Breast epithelium (tissue), 4 donors: ENCODE measurements around the gene TRIM31. TPM values are rescaled to one million over a fixed set of nuclear protein-coding genes. Genes with fewer than 3 reads are reported as not detected.

Experiments used
- DNase-seq, 2 donors: peaks; one replicate each; pipeline ENCODE4 v3.0.0-alpha.2; 2019; ENCODE audit warnings: low spot score in 2 of 2
- H3K27ac ChIP-seq, 2 donors: fragments of 200-600 bp; sonication (generic) in 1 of 2; one replicate each; pipeline ENCODE4 v1.5.1; 2016 to 2019; ENCODE audit warnings: mild to moderate bottlenecking in 1 of 2
- H3K27me3 ChIP-seq, 2 donors: fragments of 200-600 bp; sonication (generic) in 1 of 2; one replicate each; pipeline versions ENCODE4 v1.5.1 to v1.6.0; 2017 to 2019; ENCODE audit warnings: control low read depth in 1 of 2, mild to moderate bottlenecking in 1 of 2
- H3K36me3 ChIP-seq: fragments of 200-600 bp; one replicate; pipeline ENCODE4 v1.5.1; 2019
- H3K4me1 ChIP-seq, 2 donors: fragments of 200-600 bp; sonication (generic); one replicate each; pipeline ENCODE4 v1.5.1; 2016 to 2019; ENCODE audit warnings: control low read depth in 1 of 2
- H3K4me3 ChIP-seq, 3 donors: fragments of 200-600 bp; sonication (generic); 1 replicate in 2 of 3; 2 replicates in 1 of 3; pipeline ENCODE4 v1.5.1; 2016 to 2019; ENCODE audit warnings: mild to moderate bottlenecking in 3 of 3, moderate library complexity in 2 of 3
- H3K9me3 ChIP-seq, 2 donors: fragments of 200-600 bp; sonication (generic) in 1 of 2; one replicate each; pipeline ENCODE4 v1.5.1; 2016 to 2019; ENCODE audit warnings: control low read depth in 1 of 2
- POLR2A ChIP-seq: fragments of 450-650 bp; IDR thresholded peaks from one replicate; pipeline ENCODE4 v1.6.1; 2016; ENCODE audit warnings: antibody characterized with exemption, mild to moderate bottlenecking, moderate library complexity
- POLR2AphosphoS5 ChIP-seq, 3 donors: sonication (generic); formaldehyde crosslinking; IDR thresholded peaks; one replicate each; pipeline ENCODE4 v1.6.1; 2017; ENCODE audit warnings: antibody characterized with exemption in 3 of 3
- intact Hi-C: fragments of 100-400 bp; cut with DNase I; formaldehyde crosslinking; loops from one replicate; pipeline ENCODE4 v1.15.1; 2023; ENCODE audit warnings: low total_unique reads
- total RNA-seq, 3 donors: library from RNA; depleted of rRNA; stranded (reverse); fragments of >200 nt; gene quantifications; one replicate each; pipeline ENCODE4 v1.1.0, GENCODE V29; 2016
- TF ChIP-seq, protein P1 (sequence below), 3 donors: fragments of 450-650 bp; IDR thresholded peaks; one replicate each; pipeline ENCODE4 v1.5.1; 2016 to 2017; ENCODE audit warnings: antibody characterized with exemption in 3 of 3, mild to moderate bottlenecking in 3 of 3, moderate library complexity in 3 of 3

TRIM31 gene
- total RNA-seq, 3 donors from 2014 or later: 3.3 TPM; not detected in 2

DNA sequence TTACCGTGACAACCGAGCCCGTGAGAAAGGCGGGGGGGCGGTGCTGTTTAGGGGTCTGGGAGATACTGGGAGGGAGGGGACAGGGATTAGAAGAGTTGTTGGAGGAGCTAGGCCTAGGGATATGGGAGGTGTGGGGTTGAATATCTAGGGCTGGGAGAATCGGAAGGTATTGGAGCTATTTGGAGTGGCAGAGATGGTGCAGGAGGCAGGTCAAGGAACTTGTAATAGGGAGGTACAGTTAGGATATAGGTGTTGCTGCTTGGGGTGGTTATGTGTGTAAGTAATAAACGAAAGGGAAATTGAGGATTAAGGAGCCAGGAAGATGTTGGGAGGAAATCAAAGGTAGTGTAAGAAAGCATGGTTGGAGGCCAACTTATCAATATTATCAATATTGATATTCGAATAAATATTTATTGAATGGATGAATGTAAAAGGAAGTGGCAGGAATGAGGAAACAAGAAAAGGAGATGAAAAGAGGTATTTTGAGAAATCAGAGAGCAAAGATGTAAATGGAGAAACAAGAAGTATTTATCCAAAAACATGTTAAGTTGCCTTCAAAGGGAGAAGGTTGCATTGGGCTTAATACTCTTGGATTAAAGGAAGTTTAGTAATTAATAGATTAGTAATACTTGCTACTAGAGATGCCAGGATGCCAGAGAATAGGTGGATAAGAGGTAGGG is 45.3 kb downstream of the TRIM31 start:
- peaks cover 3 to 7% of the 10 kb centered on the region in 2 donors for H3K4me1 ChIP-seq
- H3K27me3 ChIP-seq: no peaks in the 10 kb centered on the region
- TF ChIP-seq POLR2AphosphoS5 (IDR thresholded peaks at IDR 0.05): no peak
- no peak for TF ChIP-seq POLR2A
- TF ChIP-seq, protein P1, sequence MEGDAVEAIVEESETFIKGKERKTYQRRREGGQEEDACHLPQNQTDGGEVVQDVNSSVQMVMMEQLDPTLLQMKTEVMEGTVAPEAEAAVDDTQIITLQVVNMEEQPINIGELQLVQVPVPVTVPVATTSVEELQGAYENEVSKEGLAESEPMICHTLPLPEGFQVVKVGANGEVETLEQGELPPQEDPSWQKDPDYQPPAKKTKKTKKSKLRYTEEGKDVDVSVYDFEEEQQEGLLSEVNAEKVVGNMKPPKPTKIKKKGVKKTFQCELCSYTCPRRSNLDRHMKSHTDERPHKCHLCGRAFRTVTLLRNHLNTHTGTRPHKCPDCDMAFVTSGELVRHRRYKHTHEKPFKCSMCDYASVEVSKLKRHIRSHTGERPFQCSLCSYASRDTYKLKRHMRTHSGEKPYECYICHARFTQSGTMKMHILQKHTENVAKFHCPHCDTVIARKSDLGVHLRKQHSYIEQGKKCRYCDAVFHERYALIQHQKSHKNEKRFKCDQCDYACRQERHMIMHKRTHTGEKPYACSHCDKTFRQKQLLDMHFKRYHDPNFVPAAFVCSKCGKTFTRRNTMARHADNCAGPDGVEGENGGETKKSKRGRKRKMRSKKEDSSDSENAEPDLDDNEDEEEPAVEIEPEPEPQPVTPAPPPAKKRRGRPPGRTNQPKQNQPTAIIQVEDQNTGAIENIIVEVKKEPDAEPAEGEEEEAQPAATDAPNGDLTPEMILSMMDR (IDR thresholded peaks at IDR 0.05): no peak
- H3K36me3 ChIP-seq: no peaks in the 10 kb centered on the region
- no peak for DNase-seq
- intact Hi-C loops: no loop called here
- no peaks in the 10 kb centered on the region for H3K9me3 ChIP-seq
- H3K4me3 ChIP-seq: peak overlapping the region; percentile 65 to 82 (median 68)
- H3K27ac ChIP-seq: peak overlapping the region; percentile 95 to 96

DNA sequence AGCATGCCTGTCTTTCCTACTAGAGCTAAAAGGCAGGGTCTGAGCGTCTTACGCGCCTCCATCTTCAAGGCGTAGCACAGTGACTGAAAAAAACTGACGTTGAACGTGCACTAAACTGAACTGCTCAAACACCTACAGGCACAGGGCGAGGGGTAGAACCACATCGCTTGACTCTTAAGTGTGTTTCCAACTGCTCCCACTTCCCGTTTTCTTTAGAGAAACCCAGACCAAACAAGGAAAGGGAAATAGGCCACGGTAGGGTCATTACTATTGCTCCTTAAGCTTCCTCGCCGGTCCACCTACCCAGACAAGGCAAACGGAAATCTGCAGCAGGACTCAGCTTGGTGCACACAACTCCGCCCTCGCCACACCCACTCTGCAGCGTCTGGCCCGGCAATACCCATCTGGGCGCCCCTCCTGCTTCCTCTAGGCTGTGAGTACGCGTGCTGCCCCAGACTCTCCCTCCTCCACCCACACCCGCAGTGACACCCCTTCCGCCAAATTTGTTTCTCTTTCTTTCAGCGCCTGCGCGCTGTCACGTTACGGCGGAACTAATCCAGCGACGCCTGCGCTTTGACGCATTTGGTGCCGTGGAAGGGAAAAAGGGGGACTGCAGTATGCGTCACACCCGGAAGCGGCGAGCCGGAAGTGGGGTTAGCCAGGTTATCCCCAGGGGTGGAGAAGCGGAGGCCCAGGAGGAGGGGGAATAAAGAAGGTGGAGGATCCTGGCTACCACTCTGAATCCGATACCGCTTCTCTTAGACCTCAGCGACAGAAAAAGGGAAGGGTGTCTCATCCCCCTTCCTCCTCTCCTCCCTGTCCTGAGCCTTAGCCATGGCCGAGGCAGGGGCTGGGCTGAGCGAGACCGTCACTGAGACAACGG is 46.1 kb downstream of the TRIM31 start, which contains the start of gene PPP1R11:
Gene PPP1R11 (plus strand): TSS at position 622 of the 883 bp plus-strand sequence. CDS start 213 bp downstream, at position 835.
- peak; percentile 97 to 99 for DNase-seq
- peaks cover 3 to 7% of the 10 kb centered on the region in 2 donors for H3K4me1 ChIP-seq
- intact Hi-C loops: no loop called here

DNA sequence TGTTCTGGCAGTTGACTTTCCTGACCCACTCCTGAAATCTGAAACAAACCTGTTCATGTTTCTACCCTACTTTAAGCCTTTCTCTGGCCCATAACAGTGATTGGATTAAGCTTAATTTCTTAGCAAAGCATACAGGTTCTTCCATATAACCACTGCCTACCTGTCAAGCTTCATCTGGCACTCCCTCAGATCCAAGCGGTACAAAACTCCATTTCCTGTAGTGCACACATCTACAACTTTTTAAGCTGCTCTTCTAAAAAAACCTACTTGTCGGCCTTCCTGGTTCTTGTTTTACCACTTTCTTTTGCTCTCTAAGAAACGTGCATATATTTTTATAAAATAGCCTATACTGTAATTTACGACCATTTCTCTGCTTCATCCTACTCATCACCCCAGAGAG is 46.8 kb downstream of the TRIM31 start:
- intact Hi-C loops: no loop called here
- no peaks in the 10 kb centered on the region for H3K36me3 ChIP-seq
- H3K4me1 ChIP-seq: peaks cover 3 to 7% of the 10 kb centered on the region in 2 donors
- no peaks in the 10 kb centered on the region for H3K9me3 ChIP-seq
- no peak for DNase-seq
- TF ChIP-seq POLR2AphosphoS5 (IDR thresholded peaks at IDR 0.05): no peak
- TF ChIP-seq POLR2A: no peak
- TF ChIP-seq, protein P1 (IDR thresholded peaks at IDR 0.05): no peak
- H3K27ac ChIP-seq: peak overlapping the region; percentile 95 to 96
- peak overlapping the region; percentile 65 to 82 (median 68) for H3K4me3 ChIP-seq
- H3K27me3 ChIP-seq: no peaks in the 10 kb centered on the region

More for the DNA sequence above, 46.1 kb downstream of the TRIM31 start, which contains the start of gene PPP1R11:
- TF ChIP-seq POLR2A: peak; percentile 46
- TF ChIP-seq POLR2AphosphoS5 (IDR thresholded peaks at IDR 0.05): peak; percentile 87 to 93 (median 93)
- TF ChIP-seq, protein P1 (IDR thresholded peaks at IDR 0.05): no peak
- H3K36me3 ChIP-seq: no peaks in the 10 kb centered on the region
- no peaks in the 10 kb centered on the region for H3K27me3 ChIP-seq
- no peaks in the 10 kb centered on the region for H3K9me3 ChIP-seq
- peak within 1 kb of the TSS; percentile 65 to 82 (median 68) for H3K4me3 ChIP-seq
- H3K27ac ChIP-seq: peak within 1 kb of the TSS; percentile 95 to 96

DNA sequence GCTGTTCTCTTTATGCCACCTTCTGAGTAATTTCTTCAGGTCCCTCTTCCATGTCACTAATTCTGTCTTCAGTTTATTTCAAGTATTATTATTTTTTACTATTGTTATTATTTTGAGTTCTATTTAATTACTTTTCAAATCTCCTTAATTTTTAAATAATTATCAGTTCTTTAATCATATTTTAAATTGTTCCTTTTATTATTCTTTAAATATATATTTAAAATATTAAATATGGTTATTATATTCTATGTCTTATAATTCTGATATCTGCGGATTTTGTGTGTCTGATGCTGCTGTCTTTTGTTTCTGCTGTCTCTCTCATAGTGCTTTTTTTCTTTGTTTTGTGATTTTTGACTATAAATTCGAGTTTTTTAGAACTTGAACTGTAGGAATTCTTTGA is 49.6 kb downstream of the TRIM31 start:
- Histone ChIP-seq H3K27me3 (no peaks in the 10 kb centered on the region), H3K9me3 (no peaks in the 10 kb centered on the region), H3K4me1 (peaks cover 3 to 14% of the 10 kb centered on the region in 2 donors), H3K36me3 (no peaks in the 10 kb centered on the region), H3K27ac (no peak overlapping the region), H3K4me3 (no peak overlapping the region)
- no peak for DNase-seq
- TF ChIP-seq POLR2AphosphoS5 (IDR thresholded peaks at IDR 0.05): no peak
- no peak for TF ChIP-seq POLR2A
- intact Hi-C loops: no loop called here

DNA sequence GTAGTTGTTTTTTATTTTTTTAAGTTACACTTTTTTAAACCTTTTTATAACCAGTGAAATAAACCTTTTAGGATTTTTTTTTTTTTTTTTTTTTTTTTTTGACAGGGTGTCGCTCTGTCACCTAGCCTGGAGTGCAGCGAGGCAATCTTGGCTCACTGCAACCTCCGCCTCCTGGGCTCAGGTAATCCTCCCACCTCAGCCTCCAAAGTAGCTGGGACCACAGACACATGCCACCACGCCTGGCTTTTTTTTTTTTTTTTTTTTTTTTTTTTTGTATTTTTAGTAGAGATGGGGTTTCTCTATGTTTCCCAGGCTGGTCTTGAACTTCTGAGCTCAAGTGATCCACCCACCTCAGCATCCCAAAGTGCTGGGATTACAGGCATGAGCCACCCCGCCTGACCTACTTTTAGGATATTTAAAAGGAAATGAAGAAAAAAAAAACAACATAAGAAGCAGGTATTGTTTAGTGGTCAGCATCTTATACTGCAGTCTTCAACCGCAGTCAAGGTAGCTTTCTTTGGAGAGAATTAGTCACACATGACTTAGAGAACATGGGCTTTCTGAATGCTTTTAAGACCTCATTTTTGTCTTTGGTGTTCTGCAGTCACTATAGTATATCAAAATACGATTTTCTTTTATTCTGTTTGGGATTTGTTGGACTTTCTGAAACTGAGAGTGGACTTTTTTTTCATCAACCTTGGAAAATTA is 50.3 kb downstream of the TRIM31 start:
- no peaks in the 10 kb centered on the region for H3K27me3 ChIP-seq
- TF ChIP-seq, protein P1 (IDR thresholded peaks at IDR 0.05): no peak
- TF ChIP-seq POLR2A (no peak), POLR2AphosphoS5 (IDR thresholded peaks at IDR 0.05) (no peak)
- intact Hi-C loops: no loop called here
- peak in 1 of 2 donors; percentile 19 for DNase-seq
- H3K9me3 ChIP-seq: no peaks in the 10 kb centered on the region
- peaks cover 0 to 9% of the 10 kb centered on the region in 2 donors for H3K4me1 ChIP-seq
- H3K36me3 ChIP-seq: no peaks in the 10 kb centered on the region
- peak overlapping the region in 1 of 2 donors; percentile 94 for H3K27ac ChIP-seq
- H3K4me3 ChIP-seq: peak overlapping the region in 2 of 3 donors; percentile 73 to 78
